ENCODE measurements around the gene GPNMB.
"Not testable (repeated sequence)": the region's sequence is repeated elsewhere in the genome, so short reads cannot be mapped to it uniquely, and the experiment has no call there.

The GPNMB gene

DNA sequence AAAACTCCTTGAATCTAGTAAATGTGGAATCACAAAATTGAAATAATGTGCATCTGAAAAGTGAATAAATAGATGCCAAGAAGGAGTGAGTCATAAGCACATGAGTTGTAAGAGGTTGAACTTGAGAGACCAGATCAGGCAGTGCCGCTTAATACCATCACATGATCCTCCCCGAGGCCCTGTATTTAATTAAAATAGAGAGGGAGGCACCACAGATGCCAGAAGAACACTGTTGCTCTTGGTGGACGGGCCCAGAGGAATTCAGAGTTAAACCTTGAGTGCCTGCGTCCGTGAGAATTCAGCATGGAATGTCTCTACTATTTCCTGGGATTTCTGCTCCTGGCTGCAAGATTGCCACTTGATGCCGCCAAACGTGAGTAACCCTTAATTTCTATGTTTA, at the start of gene GPNMB:
TSS of gene GPNMB (plus strand) at position 221 of the 400 bp plus-strand sequence. CDS start at position 304, 83 bp downstream.
- DNase-seq: no peak

DNA sequence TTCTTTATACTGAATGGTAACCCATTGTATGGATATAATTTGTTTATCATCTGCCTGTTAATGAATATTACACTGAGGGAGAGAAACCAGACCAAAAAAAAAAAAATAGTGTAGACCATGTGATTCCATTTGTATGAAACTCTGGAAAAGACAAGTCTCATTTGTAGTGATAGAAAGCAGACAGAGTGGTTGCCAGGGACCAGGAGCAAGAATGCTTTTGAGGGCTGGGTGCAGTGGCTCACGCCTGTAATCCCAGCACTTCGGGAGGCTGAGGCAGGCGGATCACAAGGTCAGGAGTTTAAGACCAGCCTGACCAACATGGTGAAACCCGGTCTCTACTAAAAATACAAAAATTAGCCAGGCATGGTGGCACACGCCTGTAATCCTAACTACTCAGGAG, 48.8 kb upstream of the GPNMB start:
- DNase-seq: not testable (repeated sequence)

DNA sequence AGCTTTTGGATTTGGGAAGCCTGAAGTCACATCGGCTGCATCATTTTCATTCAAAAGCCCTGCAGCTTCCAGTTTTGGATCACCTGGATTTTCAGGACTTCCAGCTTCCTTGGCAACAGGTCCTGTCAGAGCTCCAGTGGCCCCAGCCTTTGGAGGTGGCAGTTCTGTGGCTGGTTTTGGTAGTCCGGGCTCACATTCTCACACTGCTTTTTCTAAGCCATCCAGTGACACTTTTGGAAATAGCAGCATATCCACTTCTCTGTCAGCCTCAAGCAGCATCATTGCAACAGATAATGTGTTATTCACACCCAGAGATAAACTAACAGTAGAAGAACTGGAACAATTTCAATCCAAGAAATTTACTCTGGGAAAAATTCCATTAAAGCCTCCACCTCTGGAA, 46.2 kb upstream of the GPNMB start:
- no peak for DNase-seq

DNA sequence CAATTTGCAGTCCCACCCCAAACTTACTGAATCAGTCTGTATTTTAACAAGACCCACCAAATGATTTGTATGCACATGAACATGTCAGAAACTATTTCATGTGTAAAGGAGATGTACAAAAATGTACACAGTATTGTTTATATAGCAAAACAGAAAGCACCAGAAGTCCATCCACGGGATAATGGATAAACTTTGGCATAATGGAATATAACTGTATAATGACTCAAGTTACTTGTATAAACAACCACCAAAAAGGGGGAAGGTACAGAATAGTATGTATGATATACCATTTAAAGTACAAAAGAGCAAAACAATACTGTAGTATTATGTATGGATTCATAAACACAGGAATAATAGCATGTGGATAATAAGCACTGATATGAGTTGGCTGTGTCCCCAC, 42.3 kb upstream of the GPNMB start:
- no peak for DNase-seq

DNA sequence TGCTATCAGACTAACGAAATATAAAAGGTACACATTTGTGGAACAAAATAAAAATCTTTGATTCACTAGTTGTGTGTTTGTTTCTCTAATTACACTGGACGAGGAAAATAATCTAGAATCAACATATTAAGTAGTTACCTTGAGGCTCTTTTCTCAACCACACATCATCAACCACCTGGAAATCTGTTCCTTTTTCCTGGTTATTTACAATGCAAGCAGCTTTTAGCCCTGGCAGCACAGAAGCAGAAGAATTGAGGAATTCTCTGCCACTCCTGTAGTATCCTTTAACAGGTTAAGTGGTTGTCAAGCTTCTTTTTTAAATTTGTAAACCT, 41.0 kb upstream of the GPNMB start:
- no peak for DNase-seq

DNA sequence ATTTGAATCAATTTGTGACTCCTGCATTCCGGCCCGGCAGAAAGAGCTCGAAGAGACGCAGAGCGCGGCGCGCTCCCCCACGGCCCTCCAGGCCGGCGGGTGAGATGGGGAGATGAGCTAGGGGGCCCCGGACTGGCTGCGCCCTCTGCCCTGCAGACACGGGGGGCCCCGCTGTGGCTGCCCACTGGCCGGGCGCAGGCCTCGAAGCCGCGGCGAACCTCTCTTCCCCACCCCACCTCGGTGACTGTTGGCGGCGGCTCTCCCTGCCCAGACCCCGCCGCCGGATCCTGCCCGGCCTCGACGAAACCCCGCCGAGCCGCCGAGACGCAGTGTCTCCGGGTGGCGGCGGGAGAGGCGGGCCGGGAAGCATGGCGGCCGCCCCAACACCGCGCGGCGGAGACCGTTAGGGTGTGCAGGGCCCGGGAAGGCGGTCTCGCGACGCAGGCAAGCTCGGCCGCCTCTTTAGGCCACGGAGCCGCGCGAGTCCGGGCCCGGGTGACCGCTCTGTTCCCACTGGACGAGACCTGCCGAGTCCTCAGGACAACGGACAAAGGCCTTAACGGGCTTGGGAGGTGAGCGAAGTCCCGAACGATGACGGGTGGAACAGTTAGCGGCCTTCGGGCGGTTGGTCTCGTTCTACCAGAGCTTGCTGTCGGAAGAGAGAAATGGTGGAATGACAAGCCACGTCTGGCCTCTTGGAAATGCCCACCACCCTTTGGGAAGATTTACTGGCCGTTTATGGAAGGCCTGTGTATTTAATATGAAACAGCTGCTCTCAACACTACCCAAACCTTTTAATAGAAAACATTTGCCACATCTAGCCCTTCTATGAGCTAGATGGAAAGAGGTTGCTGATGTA, 40.4 kb upstream of the GPNMB start:
- DNase-seq: no peak

DNA sequence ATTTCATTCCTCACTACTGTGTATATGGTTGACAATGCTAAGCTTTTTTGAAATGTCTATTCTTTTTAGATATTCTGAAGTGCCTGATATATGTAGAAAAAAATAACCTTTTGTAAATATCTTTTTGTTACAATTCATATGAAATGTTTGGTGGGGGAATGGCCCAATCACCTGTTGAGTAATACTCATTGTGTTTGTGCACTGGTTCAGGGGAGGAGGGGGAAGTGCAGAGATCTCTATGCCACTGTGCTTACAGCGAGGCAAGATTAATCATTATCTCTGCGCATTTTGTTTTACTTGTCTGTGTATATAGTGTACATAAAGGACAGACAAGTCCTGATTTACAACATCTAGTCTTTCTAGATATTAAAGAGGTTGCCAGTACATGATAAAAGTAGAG, 39.6 kb upstream of the GPNMB start:
- DNase-seq: no peak

DNA sequence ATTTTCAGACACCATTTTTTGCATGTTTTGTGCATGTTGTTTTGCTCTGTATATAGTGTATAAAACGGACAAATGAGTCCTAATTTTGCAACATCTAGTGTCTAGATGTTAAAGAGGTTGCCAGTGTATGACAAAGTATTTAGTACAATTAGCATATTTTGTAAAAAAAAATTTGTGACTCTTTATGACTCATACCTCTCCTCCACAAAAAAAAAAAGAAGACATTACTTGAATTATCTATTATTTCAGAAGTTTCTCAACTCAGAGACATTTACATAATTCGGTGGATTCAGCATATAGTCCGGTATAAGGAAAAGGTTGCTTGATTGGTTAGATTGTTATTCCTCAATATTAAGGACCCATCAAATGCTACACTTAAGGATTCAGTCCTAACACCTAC, 38.7 kb upstream of the GPNMB start:
- no peak for DNase-seq

DNA sequence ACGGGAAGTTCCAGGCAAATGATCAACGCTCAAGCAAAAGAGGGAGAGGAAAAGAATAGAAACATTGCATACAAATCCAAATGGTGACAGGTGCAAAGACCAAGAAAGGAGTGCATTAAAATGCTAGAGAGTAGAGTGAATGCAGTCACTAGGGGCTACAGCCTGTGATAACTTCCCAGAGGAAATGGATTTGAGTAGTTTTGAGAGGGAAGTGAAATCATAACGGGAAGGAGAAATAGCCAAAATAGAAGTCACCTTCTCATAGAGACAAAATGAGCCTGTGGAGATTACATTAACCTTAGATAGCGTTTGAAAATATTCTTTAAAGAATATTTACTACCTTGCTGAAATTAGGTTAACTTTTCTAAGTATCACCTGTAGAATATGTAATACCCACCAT, 38.3 kb upstream of the GPNMB start:
- no peak for DNase-seq

DNA sequence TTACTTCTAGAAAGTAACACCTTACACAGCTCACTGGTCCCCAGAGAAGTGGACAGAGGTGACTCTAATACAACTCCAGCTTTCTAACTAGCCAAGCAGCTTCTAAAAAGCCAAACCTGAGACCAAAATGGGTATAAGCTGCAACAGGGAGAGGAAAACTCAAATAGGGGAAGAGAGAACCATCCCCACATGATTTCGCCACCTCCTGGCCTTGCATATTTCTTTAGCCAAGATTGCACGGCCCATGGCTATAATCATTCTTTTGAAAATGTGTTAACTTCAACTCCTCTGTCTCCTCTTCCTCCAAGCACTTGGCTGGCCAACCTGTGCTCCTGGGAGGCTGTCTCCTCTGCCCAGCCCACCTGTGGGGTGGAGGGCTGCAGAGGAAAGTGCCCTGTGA, 36.1 kb upstream of the GPNMB start:
- no peak for DNase-seq

DNA sequence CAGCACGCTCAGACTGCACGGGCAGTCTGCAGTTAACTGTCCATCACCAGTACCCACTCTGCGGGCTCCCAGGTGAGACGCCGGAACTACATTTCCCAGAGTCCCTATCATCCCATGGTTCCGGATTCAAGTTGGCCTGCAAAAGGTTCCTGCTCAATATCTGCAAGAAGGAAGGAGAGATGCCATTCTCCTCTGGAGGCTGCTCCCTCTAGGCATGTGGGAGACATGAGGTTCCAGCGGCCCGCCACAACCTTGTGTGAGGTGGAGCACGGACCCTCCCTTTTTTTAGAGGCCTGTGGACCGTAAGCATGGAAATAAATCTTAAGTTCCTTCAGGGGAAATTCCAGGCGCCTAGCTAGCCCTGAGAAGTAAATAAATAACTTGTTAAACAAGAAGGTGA, 35.0 kb upstream of the GPNMB start:
- no peak for DNase-seq

DNA sequence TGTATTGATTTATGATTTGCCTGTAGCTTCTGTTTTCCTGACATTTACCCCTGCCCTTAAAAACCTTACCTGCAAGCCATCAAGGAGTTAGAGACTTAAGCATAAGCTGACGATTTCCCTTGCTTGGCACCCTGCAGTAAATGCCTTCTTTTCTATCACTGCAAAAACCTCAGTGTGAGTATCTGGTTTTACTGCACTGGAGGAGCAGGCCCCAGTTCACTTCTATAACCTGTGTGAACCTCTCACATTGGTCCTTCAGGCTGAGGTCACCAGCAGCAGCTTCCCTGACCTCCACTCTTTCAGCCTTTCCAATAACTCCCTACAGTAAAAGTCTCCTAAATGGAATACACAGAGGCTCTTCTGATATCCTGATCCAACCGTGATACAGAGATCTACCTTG, 34.2 kb upstream of the GPNMB start:
- no peak for DNase-seq

DNA sequence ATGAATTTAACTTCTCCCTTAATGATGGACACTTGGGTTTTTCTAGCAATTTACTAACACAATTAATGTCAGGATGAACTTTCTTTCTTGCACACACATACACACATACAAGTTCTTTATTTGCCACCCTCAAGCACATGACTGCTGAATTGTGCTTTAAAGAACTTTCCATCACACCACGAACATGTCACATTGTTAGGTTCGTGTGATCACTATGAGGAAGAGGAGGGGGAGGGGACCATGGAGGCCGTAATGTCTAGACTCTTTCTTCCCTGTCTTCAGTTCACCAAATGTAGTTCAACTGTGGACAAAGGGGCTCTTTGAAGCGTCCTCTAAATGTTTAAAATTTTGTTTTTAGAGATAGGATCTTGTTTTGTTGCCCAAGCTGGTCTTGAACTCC, 33.7 kb upstream of the GPNMB start:
- DNase-seq: no peak

DNA sequence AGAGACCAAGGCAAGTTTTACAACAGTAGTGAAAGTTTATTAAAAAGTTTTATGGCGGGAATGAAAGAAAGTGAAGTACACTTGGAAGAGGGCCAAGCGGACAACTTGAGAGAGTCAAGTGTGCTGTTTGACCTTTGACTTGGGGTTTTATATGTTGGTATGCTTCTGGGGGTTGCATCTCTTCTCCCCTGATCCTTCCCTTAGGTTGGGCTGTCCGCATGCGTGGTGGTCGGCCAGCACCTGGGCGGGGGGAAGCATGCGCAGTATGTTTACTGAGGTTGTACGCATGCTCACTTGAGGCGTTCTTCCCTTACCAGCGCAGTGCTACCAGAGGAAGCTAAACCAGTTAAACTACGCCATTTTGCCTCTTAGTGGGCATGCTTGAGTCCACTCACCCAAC, 32.8 kb upstream of the GPNMB start:
- DNase-seq: no peak

DNA sequence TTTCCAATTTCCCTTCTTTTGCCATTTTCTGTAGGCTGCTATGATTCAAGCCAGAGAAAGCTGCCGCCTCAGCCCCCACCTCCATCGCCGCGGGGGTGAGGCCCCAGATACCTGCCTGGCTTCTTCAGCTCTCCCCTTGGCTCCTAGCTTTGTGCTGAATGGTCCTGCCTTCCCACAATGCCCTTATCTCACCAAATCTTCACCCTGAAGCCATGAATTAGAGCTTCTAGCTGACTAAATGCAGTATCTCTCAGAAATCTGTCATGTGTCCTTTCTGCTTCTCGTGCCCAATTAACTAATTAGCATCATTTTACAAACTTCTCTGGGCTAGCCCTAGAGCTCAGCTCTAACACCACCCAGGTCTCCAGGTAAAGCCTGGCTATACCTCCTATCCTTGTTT, 32.2 kb upstream of the GPNMB start:
- DNase-seq: no peak

DNA sequence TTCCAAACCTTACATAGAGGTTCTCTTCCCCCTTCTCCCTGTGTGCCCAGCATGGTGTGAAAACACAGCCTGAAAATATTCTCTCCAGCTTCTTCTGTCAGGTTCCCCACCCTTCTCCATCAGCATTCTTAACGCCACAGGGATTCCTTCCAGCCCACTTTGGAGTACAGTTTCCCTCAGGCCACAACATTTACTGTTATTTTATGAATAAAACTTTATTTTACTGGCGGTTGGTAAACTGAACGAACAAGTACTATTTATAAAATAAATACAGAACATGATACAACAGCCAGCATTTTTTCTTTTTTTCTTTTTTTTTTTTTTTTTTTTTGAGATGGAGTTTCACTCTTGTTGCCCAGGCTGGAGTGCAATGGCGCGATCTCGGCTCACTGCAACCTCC, 31.6 kb upstream of the GPNMB start:
- no peak for DNase-seq

DNA sequence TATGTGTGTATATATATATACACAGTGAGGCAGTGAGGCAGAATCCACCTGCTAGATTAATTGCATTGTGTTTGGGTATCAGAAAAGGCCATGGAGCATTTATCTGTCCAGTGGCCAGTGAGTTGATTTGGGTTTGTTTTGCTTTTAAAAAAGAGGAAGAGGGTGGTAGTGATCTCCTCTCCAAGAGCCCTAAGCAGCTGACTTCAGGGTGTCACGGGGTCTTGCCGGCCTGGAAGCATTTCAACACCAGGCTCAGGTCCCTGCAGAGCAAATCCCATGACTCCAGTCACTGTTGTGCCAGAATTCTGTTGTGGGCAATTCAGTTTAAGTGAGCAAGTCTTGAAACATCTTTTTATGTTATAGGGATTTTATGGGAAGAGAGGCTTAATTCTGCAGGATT, 30.6 kb upstream of the GPNMB start:
- no peak for DNase-seq

DNA sequence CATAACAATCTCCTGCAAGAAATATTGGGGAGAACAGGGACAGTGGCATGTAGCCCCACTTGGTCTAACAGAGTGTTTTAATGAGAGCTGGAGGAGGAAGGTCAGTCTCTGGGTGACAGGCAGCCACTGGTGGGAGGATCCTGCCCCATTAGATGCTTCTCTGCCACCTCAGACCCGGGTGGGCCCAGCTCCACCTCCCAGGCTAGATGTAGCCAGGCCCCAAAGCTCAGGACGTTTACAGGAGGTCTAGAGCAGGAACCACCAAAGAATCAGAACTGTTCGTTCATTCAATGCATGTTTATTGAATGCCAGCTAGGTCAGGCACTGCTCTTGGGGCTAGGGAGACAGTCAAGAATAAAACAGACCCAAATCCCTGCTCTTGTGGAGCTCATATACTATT, 28.4 kb upstream of the GPNMB start:
- DNase-seq: no peak

DNA sequence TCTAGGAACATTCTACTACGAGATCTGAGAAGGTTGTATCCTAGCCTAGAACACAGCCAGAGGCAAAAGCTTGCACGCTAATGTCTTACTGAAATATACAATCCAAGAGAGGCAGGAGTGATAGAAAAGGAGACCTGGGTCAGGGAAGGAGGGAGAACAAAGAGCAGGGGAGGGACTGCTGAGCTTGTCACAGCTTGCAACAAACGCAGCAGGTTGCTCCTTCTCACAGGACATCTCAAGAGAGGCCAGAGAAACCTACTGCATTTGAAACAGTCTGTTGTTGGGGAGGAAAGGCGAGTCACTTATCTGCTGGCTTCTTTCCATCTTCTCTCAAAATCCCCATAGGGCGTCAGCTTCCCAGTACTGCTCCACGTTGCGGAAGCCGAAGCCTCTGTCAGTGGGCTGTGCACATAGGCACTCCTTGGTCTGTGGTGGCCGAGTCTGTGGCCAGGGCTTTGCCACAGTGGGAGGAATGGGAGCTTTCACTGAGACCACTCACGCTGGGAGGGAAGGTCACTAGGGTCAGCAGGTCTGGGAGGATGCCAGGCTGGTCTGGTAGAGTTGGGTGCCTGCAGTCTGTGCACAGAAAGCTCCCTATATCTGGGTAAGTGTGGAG, 25.8 kb upstream of the GPNMB start:
- no peak for DNase-seq

DNA sequence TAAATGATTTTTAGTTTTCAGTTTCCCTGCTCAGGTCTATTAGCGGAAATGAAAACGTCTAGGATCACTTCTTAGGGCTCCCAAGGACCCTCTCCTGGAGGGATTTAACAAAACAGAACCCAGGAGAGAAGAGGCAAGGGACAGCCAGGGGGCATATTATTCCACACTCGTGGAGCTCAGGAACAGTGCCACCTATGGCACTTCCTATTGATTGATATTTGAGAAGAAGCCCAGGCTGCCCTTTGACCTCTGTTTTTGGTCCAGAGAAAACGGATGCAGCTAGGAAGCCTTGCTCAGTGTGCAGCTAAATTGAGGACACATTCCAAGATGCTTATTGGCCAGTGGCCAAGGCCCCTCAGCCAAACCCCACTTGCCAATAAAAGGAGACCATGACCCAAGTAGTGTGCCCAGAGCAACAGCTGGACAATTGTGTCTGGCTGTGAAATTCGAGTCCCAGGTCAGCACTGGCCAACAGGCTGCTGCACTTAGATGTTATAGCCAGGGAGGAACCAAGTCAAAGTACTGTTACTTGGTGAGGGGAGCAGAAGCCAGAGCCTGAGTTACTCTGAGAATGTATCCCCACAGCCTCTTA, 24.0 kb upstream of the GPNMB start:
- no peak for DNase-seq

DNA sequence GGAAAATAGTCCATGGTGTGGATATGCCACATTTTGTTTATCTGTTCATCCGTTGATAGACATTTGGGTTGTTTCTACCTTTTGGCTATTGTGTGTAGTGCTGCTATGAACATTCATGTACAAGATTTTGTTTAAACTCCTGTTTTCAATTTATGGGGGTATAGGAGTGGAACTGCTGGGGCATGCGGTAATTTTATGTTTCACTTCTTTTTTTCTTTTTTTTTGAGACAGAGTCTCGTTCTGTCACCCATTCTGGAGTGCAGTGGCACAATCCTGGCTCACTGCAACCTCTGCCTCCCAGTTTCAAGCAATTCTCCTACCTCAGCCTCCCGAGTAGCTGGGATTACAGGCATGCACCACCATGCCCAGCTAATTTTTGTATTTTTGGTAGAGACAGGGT, 22.2 kb upstream of the GPNMB start:
- not testable (repeated sequence) for DNase-seq

DNA sequence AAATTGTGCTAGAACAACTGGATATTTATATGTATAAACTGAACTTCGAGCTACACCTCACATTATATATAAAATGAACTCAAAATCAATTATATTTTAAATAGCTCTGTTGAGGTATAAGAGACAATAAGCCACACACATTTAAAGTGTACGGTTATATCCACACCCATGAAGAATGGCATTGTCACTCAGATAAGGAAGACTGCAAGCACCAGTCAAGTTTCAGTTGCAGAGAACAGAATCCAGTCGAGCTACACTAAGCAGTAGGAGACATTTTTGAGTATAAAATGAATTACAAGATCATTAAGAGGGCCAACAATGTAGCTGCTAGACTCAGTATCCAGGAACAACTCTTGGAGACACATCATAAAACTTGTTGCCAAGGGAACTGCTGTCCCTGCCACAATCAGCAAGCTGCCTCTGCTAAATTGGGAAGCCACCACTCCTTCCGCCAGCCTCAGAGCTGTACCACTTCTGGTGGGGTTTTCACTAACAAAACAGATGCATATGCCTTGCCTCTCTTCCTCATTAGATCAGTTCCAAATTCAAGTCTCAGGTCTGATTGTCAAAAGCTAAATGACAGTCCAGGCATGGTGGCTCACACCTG, 19.6 kb upstream of the GPNMB start:
- DNase-seq: no peak

DNA sequence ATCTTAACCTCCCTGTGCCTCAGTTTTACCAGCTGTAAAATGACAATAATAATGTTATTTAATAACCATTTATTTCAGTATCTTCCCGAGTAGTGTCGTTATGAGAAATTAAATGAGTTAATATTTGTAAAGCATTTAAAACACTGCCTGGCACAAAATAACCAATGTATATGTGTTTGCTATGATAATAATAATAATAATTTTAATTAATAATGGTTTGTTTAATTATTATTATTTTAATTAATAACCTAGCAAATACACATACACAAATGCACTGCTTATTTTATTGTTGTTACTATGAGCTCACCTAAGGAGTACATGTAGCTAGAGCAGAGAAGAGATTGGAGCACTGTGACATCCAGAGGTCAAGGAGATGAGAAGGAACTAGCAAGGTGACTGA, 18.2 kb upstream of the GPNMB start:
- DNase-seq: no peak

DNA sequence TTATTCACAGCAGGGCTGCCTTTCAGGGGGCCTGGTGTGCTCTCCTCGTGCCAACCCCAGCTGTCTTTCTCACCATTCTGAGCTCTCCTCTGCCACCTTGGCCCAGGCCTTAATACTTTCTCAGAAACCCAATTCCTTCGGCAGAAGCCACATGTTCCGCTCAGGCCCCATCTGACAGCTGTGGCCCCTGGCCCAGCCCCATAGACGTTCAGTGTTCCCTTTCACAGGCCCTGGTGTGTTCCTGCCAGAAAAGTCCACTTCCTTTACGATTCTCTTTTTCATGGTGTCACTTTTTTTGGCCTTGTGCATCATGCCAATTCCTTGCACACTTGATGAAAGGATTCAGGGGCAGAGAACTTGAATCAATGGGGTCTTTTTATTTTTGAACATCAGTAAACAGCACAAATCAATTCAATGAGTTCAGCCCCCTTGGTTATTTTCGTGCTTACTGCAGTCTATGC, 15.9 kb upstream of the GPNMB start:
- no peak for DNase-seq

Data from activated CD4-positive, alpha-beta T cell treated with anti-CD3 and anti-CD28 coated beads, Interleukin-2, Interleukin-6, amounts not matched to agents 100 ng/mL and 50 ng/mL, durations not matched to agents 16 hours and 8 hours (primary cell).